ENCODE data around the gene RTP5.
"Not testable (repeated sequence)": the region's sequence is repeated elsewhere in the genome, so short reads cannot be mapped to it uniquely, and the experiment has no call there.

Gene RTP5

GRCh38 chr2:241871538-241872312, 2.2 kb downstream of the RTP5 start:
- DNase-seq: no peak

GRCh38 chr2:241872313-241872642, 2.7 kb downstream of the RTP5 start:
- no peak for DNase-seq

GRCh38 chr2:241873081-241873802, 3.7 kb downstream of the RTP5 start:
- DNase-seq: no peak

- DNase-seq: no peak
Observed at GRCh38 chr2:241873803-241874110, 4.2 kb downstream of the RTP5 start.

- no peak for DNase-seq
Observed at GRCh38 chr2:241874277-241874925, 4.9 kb downstream of the RTP5 start.

- DNase-seq: not testable (repeated sequence)
Observed at GRCh38 chr2:241875754-241876527, 6.4 kb downstream of the RTP5 start.

GRCh38 chr2:241876528-241877196, 7.1 kb downstream of the RTP5 start:
- no peak for DNase-seq

- DNase-seq: no peak
Observed at GRCh38 chr2:241877197-241877685, 7.7 kb downstream of the RTP5 start.

GRCh38 chr2:241877989-241878970, 8.8 kb downstream of the RTP5 start:
- DNase-seq: peak; percentile 65

- DNase-seq: no peak
Observed at GRCh38 chr2:241879326-241879725, 9.8 kb downstream of the RTP5 start.

- no peak for DNase-seq
Observed at GRCh38 chr2:241880311-241881073, 11.0 kb downstream of the RTP5 start.

GRCh38 chr2:241882091-241882625, 12.6 kb downstream of the RTP5 start:
- no peak for DNase-seq

GRCh38 chr2:241884951-241885290, 15.4 kb downstream of the RTP5 start:
- no peak for DNase-seq

GRCh38 chr2:241885291-241885945, 15.9 kb downstream of the RTP5 start:
- no peak for DNase-seq

GRCh38 chr2:241885946-241886643, 16.6 kb downstream of the RTP5 start:
- no peak for DNase-seq

GRCh38 chr2:241886840-241887447, 17.4 kb downstream of the RTP5 start:
- no peak for DNase-seq

GRCh38 chr2:241887806-241888522, 18.4 kb downstream of the RTP5 start:
- no peak for DNase-seq

GRCh38 chr2:241888641-241889040, 19.1 kb downstream of the RTP5 start:
- DNase-seq: no peak
